ENCODE measurements around the gene FKBP9.

The FKBP9 gene

DNA sequence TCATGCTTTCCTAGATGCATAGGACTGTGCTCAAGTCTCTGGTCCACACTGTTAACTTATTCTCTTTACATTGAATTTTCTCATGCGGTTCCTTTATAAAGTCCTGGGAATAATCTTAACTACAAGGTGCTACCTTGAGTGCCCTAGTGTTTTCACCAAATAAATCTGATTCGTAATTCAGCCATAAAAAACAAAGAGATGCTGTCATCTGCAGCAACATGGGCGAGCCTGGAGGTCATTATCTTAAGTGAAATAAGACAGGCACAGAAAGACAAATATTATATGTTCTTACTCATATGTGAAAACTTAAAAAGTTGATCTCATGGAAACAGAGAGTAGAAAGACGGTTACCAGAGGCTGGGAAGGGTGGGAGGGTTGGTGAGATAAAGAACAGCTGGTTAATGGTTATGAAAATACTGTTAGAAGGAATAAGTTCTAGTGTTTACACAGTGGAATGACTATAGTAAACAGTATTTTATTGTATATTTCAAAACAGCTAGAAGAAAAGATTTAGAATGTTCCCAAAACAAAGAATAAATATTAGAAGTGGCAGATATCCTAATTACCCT lies 67.0 kb downstream of the FKBP9 start:
- peaks cover 95% of the 10 kb centered on the region for H3K36me3 Mint-ChIP-seq
- no peak overlapping the region for H3K27ac Mint-ChIP-seq
- no peaks in the 10 kb centered on the region for H3K4me1 Mint-ChIP-seq
- ATAC-seq (no peak), DNase-seq (ENCODE audit: low spot score in 2 of 2) (no peak)
- H3K4me3 Mint-ChIP-seq = no peak overlapping the region
- no peaks in the 10 kb centered on the region for H3K9me3 Mint-ChIP-seq

DNA sequence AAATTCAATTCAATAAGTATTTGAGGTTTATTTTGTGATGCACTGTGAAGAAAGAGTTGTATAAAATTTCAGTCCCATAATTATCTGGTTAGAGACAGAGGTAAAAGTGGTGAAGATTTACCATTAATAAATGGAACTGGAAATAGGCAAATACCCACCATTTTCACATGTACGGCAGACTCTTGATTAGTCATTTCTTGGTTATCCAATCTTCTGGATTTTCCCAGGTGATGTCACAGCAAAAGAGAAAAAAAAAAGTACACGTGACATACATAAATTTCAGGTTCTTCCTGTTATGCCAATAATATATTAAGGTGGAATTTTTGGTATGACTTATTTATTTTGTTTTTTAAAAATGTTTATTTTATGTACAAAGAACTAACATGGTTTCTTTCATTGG lies 78.5 kb downstream of the FKBP9 start:
- Mint-ChIP-seq H3K9me3 (no peaks in the 10 kb centered on the region), H3K36me3 (peaks cover 22% of the 10 kb centered on the region), H3K4me1 (peaks cover 28% of the 10 kb centered on the region), H3K27ac (no peak overlapping the region), H3K4me3 (no peak overlapping the region)
- ATAC-seq (no peak), DNase-seq (ENCODE audit: low spot score in 2 of 2) (no peak)

DNA sequence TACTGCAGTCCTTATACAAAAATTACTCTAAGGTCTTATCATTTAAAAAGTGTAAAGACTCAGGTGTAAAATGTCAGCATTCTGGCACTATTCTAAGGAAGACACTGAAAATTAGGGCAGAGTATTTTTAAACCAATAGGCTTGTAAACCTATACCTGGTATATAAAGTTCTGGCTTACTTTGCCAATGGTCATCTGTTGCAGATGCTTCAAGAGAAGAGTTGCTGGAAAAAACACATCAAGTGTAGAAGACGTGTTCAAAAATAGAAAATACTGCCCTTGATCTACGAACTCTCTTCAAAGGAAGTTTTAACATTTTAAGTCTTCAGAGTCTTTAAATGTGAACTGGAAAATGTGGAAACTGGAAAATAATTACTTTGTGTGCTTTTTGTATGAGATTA lies 81.4 kb downstream of the FKBP9 start:
- no peak overlapping the region for H3K27ac Mint-ChIP-seq
- H3K9me3 Mint-ChIP-seq = no peaks in the 10 kb centered on the region
- ATAC-seq = no peak
- H3K36me3 Mint-ChIP-seq = peaks cover 11% of the 10 kb centered on the region
- no peak for DNase-seq (ENCODE audit: low spot score in 2 of 2)
- H3K4me3 Mint-ChIP-seq = peak overlapping the region; percentile 57
- H3K4me1 Mint-ChIP-seq = peaks cover 37% of the 10 kb centered on the region

DNA sequence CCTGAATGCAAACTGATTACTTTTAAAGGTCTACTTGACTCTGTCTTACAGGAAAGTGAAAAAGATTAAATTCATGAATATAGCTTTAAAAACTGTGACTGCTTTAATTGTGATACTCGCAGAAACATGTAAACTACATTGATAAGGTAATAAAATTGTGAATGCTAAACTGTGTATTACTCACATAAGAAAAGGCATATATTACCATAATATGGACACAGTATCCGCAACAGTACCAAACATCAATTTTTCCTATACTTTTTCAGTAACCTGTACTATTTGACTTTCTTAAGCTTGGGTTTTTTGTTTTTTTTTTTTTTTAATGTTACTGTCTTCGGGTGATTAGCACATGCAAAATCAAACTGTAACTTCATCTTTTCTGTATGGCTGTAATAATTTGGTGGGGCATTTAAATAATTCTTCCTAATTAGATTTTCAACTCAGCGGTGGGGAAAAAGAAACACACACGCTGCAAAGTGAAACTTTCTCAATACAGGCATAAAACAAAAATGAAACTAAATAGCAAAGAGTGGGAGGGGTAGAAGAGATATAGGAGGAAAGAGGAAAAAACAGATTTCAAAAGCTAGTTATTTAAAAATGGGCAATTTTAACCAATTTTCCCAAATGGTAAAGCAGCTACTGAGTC lies 82.1 kb downstream of the FKBP9 start:
- Mint-ChIP-seq H3K36me3 (peaks cover 6% of the 10 kb centered on the region), H3K4me3 (peak overlapping the region; percentile 57)
- DNase-seq (ENCODE audit: low spot score in 2 of 2) = no peak

DNA sequence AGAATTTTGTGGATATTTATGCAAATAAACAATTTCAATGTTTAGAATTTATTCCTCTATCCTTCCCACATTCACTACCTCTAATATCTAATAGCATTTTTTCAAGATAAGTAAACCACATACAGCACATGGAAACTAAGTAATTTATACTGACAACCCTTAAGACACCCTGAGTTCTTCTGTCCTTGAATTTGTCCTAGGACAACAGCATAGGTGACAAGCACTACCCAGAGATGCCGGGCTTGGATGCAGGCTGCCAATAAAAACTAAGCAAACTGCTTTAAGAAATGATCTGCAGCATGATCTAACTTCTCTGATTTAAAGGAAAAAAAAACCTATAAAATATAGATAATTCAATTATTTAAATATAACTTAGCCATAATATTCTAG lies 82.7 kb downstream of the FKBP9 start:
- no peak for ATAC-seq
- H3K4me1 Mint-ChIP-seq = peaks cover 40% of the 10 kb centered on the region

More for the DNA sequence above, 82.1 kb downstream of the FKBP9 start:
- Mint-ChIP-seq H3K4me1 (peaks cover 41% of the 10 kb centered on the region), H3K27ac (no peak overlapping the region), H3K9me3 (no peaks in the 10 kb centered on the region)
- ATAC-seq = no peak

DNA sequence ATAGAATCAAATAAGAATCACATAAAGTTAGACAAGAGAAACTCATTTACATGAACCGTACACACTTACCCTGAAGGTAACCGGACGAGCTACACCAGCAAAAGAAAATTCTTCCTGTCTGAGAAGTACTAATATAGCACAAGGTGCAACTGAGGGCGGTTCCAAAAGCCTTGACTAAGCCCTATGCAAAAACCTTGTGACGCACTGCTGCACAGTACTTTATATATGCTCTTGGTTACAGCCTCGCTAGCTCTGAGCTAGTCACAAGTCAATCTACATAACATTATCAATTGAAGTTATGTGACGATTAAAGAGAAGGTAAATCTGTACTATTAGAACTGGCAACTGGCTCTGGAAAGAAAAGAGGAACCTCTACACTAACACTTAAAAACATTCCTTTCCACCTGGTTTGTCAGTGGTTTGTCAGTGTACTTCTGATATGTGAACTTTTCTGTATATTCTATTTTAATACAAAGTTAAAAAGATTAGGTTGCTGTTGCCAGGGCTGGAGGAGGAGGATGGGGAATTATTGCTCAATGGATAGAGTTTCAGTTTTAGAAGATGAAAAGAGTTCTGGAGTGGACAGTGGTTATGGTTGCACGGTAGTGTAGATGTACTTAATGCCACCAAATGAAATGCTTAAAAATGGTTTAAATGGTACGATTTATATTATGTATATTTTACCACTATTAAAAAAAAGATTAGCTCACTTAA lies 83.7 kb downstream of the FKBP9 start:
- no peaks in the 10 kb centered on the region for H3K9me3 Mint-ChIP-seq
- H3K27ac Mint-ChIP-seq = peak overlapping the region; percentile 52
- no peaks in the 10 kb centered on the region for H3K36me3 Mint-ChIP-seq
- DNase-seq (ENCODE audit: low spot score in 2 of 2) (peak; percentile 15 to 66), ATAC-seq (peak; percentile 100)
- H3K4me3 Mint-ChIP-seq = peak overlapping the region; percentile 57
- peaks cover 44% of the 10 kb centered on the region for H3K4me1 Mint-ChIP-seq

More for the DNA sequence above, 82.7 kb downstream of the FKBP9 start:
- no peak for DNase-seq (ENCODE audit: low spot score in 2 of 2)
- Mint-ChIP-seq H3K27ac (no peak overlapping the region), H3K36me3 (peaks cover under 1% of the 10 kb centered on the region), H3K9me3 (no peaks in the 10 kb centered on the region), H3K4me3 (peak overlapping the region; percentile 57)

DNA sequence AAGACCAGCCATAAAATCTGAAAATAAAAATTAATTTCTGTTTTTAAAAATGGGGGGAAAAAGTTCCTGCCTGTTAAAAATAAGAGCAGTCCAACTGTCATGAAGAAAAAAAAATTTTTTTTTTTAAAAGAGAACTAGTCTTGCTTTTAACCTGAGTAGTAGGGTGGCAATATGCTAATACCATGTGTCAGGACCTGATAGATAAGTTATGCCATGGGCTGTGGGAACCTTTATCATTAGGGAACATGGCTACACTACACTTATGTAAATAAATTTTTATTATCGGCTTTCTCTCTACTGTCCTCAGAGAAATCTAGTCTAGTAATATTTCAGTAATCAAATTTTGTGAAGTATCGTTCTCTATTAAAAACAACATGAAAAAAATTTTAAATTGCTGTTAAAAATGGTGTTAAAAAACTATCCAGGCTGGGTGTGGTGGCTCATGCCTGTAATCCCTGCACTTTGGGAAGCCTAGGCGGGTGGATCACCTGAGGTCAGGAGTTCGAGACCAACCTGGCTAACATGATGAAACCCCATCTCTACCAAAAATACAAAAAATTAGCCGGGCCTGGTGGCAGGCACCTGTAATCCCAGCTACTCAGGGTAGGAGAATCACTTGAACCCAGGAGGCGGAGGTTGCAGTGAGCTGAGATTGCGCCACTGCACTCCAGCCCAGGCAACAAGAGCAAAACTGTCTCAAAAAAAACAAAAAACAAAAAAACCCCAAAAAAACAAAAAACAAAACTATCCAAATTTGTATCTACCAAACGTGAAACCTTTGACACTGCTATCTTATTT lies 84.6 kb downstream of the FKBP9 start:
- DNase-seq (ENCODE audit: low spot score in 2 of 2) = no peak
- H3K36me3 Mint-ChIP-seq = no peaks in the 10 kb centered on the region
- no peaks in the 10 kb centered on the region for H3K9me3 Mint-ChIP-seq
- H3K27ac Mint-ChIP-seq = no peak overlapping the region
- H3K4me3 Mint-ChIP-seq = no peak overlapping the region
- H3K4me1 Mint-ChIP-seq = peaks cover 44% of the 10 kb centered on the region
- ATAC-seq = no peak

DNA sequence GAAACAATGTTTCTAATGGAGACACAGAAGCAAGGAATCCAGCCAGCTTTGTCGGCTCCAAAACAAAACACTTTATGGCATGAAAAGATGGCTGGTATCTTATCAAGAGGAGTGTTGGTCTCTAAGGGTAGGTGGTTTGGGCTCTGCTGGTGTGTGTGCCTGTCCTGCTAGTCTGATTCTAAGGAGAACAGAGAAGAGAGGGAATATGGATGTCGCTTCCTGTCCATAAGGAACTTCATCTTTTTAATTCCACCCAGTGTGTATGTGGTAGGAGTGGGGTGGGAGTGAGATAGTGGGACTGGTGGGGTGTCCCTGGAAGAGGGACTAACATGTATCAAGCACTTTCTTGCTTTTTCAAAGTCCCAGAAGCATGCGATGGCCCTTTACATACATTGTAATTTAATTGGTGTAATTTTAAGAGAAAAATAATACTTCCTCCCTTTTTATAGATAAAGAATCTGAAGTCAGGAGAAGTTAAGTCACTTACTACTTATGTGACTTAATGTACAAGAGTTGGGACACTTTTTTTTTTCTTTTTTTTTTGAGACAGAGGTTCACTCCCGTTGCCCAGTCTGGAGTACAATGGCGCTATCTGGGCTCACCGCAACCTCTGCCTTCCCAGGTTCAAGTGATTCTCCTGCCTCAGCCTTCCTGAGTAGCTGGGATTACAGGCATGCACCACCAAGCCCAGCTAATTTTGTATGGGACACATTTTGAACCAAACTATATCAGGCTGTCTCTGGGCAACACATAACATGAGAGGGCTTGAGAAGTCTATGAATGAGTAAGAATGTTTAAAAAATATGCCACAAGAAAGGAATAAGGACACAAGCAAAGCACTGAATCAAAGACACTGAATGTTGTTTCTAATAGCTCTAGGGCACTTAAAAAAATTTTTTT lies 86.5 kb downstream of the FKBP9 start:
- no peaks in the 10 kb centered on the region for H3K9me3 Mint-ChIP-seq
- DNase-seq (ENCODE audit: low spot score in 2 of 2) (no peak), ATAC-seq (no peak)
- H3K27ac Mint-ChIP-seq = peak overlapping the region; percentile 2
- H3K4me1 Mint-ChIP-seq = peaks cover 40% of the 10 kb centered on the region
- no peak overlapping the region for H3K4me3 Mint-ChIP-seq
- no peaks in the 10 kb centered on the region for H3K36me3 Mint-ChIP-seq

DNA sequence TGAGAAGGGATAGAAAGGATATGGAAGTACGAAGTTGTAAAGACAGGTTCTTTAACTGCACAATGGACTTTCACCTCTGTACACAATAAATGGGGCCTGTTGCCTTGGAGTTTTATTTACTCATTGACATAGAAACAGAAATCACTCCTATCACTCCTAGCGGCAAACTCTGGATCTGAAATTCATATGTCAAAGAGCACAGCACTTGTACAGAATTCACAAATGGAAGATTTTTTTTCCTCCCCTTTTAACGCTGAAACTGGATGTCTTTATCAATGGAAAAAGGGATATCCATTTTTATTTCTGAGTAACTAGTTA lies 87.1 kb downstream of the FKBP9 start:
- peaks cover 36% of the 10 kb centered on the region for H3K4me1 Mint-ChIP-seq
- H3K27ac Mint-ChIP-seq = peak overlapping the region; percentile 2
- DNase-seq (ENCODE audit: low spot score in 2 of 2) = no peak
- H3K9me3 Mint-ChIP-seq = no peaks in the 10 kb centered on the region
- ATAC-seq = no peak
- no peak overlapping the region for H3K4me3 Mint-ChIP-seq
- H3K36me3 Mint-ChIP-seq = no peaks in the 10 kb centered on the region

DNA sequence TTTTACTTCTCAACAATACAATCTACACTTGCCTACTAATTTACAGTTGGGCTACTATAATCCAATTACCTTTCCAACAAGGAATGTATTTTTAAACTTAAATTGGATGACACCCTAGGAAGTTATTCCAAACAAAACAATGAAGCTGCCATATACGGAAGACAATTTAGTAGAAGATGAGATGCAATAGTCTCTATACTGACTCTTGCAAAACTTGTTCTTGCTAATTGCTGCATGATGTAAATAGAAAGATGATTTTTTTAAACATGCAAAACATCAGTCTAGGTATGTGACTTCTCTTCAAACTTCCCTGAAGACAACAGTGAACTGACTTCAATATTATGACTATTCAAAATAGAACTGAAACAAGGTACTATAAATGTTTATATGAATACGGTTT lies 87.7 kb downstream of the FKBP9 start:
- H3K36me3 Mint-ChIP-seq = no peaks in the 10 kb centered on the region
- no peaks in the 10 kb centered on the region for H3K9me3 Mint-ChIP-seq
- ATAC-seq (no peak), DNase-seq (ENCODE audit: low spot score in 2 of 2) (no peak)
- H3K27ac Mint-ChIP-seq = no peak overlapping the region
- no peak overlapping the region for H3K4me3 Mint-ChIP-seq
- peaks cover 30% of the 10 kb centered on the region for H3K4me1 Mint-ChIP-seq

DNA sequence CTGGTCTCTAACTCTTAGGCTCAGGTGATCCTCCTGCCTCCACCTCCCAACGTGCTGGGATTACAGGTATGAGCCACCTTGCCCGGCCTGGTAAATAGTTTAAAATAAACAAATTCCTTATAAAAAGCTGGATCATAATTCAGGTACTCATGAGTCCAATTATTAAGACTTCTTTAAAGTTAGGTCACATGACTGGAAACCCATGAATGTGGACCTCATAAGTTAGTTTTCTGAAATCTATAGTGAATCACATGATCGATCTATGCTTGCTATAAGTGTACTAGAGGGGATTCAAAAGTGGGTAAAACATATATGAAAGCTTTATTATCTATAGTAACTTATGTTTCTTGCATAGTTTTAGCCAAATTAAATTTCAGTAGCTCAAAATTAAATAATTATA lies 91.0 kb downstream of the FKBP9 start:
- ATAC-seq = no peak
- DNase-seq (ENCODE audit: low spot score in 2 of 2) = no peak
- no peaks in the 10 kb centered on the region for H3K9me3 Mint-ChIP-seq
- no peak overlapping the region for H3K4me3 Mint-ChIP-seq
- peaks cover 26% of the 10 kb centered on the region for H3K4me1 Mint-ChIP-seq
- H3K27ac Mint-ChIP-seq = no peak overlapping the region
- H3K36me3 Mint-ChIP-seq = no peaks in the 10 kb centered on the region

DNA sequence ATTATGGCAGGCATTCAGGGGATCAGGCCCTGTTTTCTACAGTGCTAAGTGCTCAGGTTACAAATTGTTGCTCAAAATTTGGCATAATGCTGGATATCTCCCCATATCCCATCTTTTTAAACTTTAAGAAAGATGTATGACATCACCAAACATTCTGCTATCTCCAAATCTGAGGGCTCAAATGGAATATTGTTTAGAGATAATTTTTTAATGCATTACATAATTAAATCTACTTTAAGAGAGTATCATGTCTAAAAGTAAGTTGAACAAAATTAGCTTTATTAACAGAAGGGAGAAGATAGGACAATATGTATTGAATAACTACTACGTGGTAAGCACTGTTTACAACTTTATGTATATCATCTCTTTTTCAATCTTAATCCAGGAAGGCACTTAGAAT lies 91.5 kb downstream of the FKBP9 start:
- Mint-ChIP-seq H3K4me3 (no peak overlapping the region), H3K4me1 (peaks cover 21% of the 10 kb centered on the region), H3K27ac (no peak overlapping the region), H3K9me3 (no peaks in the 10 kb centered on the region), H3K36me3 (no peaks in the 10 kb centered on the region)
- ATAC-seq (no peak), DNase-seq (ENCODE audit: low spot score in 2 of 2) (no peak)

DNA sequence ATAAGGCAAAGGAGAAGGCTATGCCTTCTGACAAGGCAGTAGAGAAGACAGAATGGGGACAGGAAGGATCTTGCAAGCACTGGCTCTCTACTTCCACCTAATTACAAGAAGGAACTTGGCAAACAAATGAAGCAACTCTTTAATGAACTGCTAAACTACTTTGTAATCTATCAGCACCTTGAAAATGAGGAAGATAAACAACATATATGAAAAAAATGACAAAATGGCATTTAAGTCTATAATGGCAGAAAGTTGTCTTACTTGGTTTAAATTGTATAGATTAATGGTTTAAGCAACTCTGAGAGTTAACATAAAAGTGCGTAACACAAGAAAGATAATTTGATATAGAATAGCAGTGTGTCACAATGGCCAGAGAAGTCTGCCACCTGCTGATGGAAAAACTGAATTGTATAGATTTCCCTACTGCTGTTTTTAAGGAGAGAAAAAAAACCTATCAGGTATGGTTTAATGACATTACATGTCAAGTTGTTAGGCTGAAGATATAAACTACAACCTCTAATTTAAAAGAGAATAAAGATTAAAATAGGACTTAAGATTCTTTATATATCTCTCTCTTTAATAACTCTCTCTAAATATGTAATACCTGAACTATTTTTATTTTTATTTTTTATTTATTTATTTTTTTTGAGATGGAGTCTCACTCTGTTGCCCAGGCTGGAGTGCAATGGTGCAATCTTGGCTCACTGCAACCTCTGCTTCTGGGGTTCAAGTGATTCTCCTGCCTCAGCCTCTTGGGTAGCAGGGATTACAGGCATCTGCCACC lies 93.5 kb downstream of the FKBP9 start:
- H3K4me3 Mint-ChIP-seq = no peak overlapping the region
- DNase-seq (ENCODE audit: low spot score in 2 of 2) (no peak), ATAC-seq (peak; percentile 64)
- H3K27ac Mint-ChIP-seq = peak overlapping the region; percentile 12
- peaks cover 22% of the 10 kb centered on the region for H3K4me1 Mint-ChIP-seq
- no peaks in the 10 kb centered on the region for H3K9me3 Mint-ChIP-seq
- no peaks in the 10 kb centered on the region for H3K36me3 Mint-ChIP-seq

DNA sequence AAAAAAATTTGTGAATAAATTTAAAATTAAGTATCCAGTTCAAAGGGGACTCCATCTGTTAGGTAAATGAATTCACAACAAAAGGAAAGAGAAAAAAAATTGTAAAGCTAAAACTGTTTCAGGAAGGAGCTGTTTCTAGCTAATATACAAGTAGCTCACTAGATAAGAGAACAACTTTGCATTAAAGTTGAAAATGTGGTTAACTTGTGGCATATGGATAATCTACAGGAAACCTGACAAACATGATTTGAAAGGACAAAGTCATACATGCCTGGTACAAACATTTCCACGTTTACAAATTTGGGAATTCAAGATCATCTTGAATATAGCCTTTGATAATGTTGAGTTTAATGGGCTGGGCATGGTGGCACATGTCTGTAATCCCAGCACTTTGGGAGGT lies 96.5 kb downstream of the FKBP9 start:
- peak overlapping the region; percentile 45 for H3K27ac Mint-ChIP-seq
- no peaks in the 10 kb centered on the region for H3K9me3 Mint-ChIP-seq
- DNase-seq (ENCODE audit: low spot score in 2 of 2) = no peak
- H3K4me1 Mint-ChIP-seq = peaks cover 33% of the 10 kb centered on the region
- ATAC-seq = no peak
- no peak overlapping the region for H3K4me3 Mint-ChIP-seq
- H3K36me3 Mint-ChIP-seq = peaks cover 8% of the 10 kb centered on the region

Measured in stimulated activated effector memory CD8-positive, alpha-beta T cell treated with anti-CD3 and anti-CD28 coated beads, Interleukin-12 subunit alpha, Interleukin-12 subunit beta, amount 100 ng/mL, for 72 hours (primary cell).